ENCODE results near the gene KSR1.

The KSR1 gene

GRCh38 chr17:27622986-27623385 lies 166.7 kb downstream of the KSR1 start:
- Histone ChIP-seq H3K4me3 (ENCODE audit: low read length) (no peak overlapping the region), H3K9me3 (ENCODE audit: insufficient read depth, low read length) (no peaks in the 10 kb centered on the region), H2AFZ (ENCODE audit: low read depth, low read length) (no peak overlapping the region), H3K27ac (ENCODE audit: low read length) (no peak overlapping the region), H3K4me1 (ENCODE audit: low read length) (no peaks in the 10 kb centered on the region), H3K9ac (ENCODE audit: low read length) (no peak overlapping the region), H3K36me3 (replicated peaks; ENCODE audit: low read depth, low read length) (no peaks in the 10 kb centered on the region), H3K79me2 (ENCODE audit: low read length) (no peaks in the 10 kb centered on the region), H3K4me2 (ENCODE audit: low read length) (no peak overlapping the region), H4K20me1 (ENCODE audit: insufficient read depth, low read length) (no peaks in the 10 kb centered on the region), H3K27me3 (ENCODE audit: low read depth, low read length) (0 out of 2 replicates have a peak, but pooled peaks cover 7% of the 10 kb centered on the region)
- TF ChIP-seq EZH2phosphoT487 (IDR thresholded peaks at IDR 0.05; ENCODE audit: low read depth), result no peak
- TF ChIP-seq CTCF (IDR thresholded peaks at IDR 0.05; ENCODE audit: low read depth, low read length), result no peak

GRCh38 chr17:27623614-27624013 lies 167.4 kb downstream of the KSR1 start:
- Histone ChIP-seq H2AFZ (ENCODE audit: low read depth, low read length) (no peak overlapping the region), H3K27me3 (ENCODE audit: low read depth, low read length) (0 out of 2 replicates have a peak, but pooled peaks cover 7% of the 10 kb centered on the region), H3K9me3 (ENCODE audit: insufficient read depth, low read length) (no peaks in the 10 kb centered on the region), H3K79me2 (ENCODE audit: low read length) (no peaks in the 10 kb centered on the region), H4K20me1 (ENCODE audit: insufficient read depth, low read length) (no peaks in the 10 kb centered on the region), H3K4me1 (ENCODE audit: low read length) (no peaks in the 10 kb centered on the region), H3K9ac (ENCODE audit: low read length) (no peak overlapping the region), H3K27ac (ENCODE audit: low read length) (no peak overlapping the region), H3K4me3 (ENCODE audit: low read length) (no peak overlapping the region), H3K4me2 (ENCODE audit: low read length) (no peak overlapping the region), H3K36me3 (replicated peaks; ENCODE audit: low read depth, low read length) (no peaks in the 10 kb centered on the region)
- no peak for TF ChIP-seq CTCF (IDR thresholded peaks at IDR 0.05; ENCODE audit: low read depth, low read length)
- TF ChIP-seq EZH2phosphoT487 (IDR thresholded peaks at IDR 0.05; ENCODE audit: low read depth), result no peak

GRCh38 chr17:27624539-27624938 lies 168.3 kb downstream of the KSR1 start:
- TF ChIP-seq EZH2phosphoT487 (IDR thresholded peaks at IDR 0.05; ENCODE audit: low read depth) (no peak), CTCF (IDR thresholded peaks at IDR 0.05; ENCODE audit: low read depth, low read length) (no peak)
- Histone ChIP-seq H4K20me1 (ENCODE audit: insufficient read depth, low read length) (no peaks in the 10 kb centered on the region), H3K36me3 (replicated peaks; ENCODE audit: low read depth, low read length) (no peaks in the 10 kb centered on the region)

GRCh38 chr17:27625856-27626255 lies 169.6 kb downstream of the KSR1 start:
- H3K27me3 ChIP-seq (ENCODE audit: low read depth, low read length), result 0 out of 2 replicates have a peak, but pooled peaks cover 7% of the 10 kb centered on the region
- no peaks in the 10 kb centered on the region for H4K20me1 ChIP-seq (ENCODE audit: insufficient read depth, low read length)
- no peak overlapping the region for H3K27ac ChIP-seq (ENCODE audit: low read length)
- H2AFZ ChIP-seq (ENCODE audit: low read depth, low read length), result no peak overlapping the region
- H3K9me3 ChIP-seq (ENCODE audit: insufficient read depth, low read length), result no peaks in the 10 kb centered on the region
- H3K79me2 ChIP-seq (ENCODE audit: low read length), result no peaks in the 10 kb centered on the region
- no peak overlapping the region for H3K4me2 ChIP-seq (ENCODE audit: low read length)
- TF ChIP-seq EZH2phosphoT487 (IDR thresholded peaks at IDR 0.05; ENCODE audit: low read depth) (no peak), CTCF (IDR thresholded peaks at IDR 0.05; ENCODE audit: low read depth, low read length) (no peak)
- H3K4me1 ChIP-seq (ENCODE audit: low read length), result no peaks in the 10 kb centered on the region
- H3K36me3 ChIP-seq (replicated peaks; ENCODE audit: low read depth, low read length), result no peaks in the 10 kb centered on the region
- no peak overlapping the region for H3K4me3 ChIP-seq (ENCODE audit: low read length)
- no peak overlapping the region for H3K9ac ChIP-seq (ENCODE audit: low read length)

More at GRCh38 chr17:27624539-27624938, 168.3 kb downstream of the KSR1 start:
- Histone ChIP-seq H3K27ac (ENCODE audit: low read length) (no peak overlapping the region), H3K9me3 (ENCODE audit: insufficient read depth, low read length) (no peaks in the 10 kb centered on the region), H2AFZ (ENCODE audit: low read depth, low read length) (no peak overlapping the region), H3K4me3 (ENCODE audit: low read length) (no peak overlapping the region), H3K27me3 (ENCODE audit: low read depth, low read length) (0 out of 2 replicates have a peak, but pooled peaks cover 7% of the 10 kb centered on the region), H3K79me2 (ENCODE audit: low read length) (no peaks in the 10 kb centered on the region), H3K4me2 (ENCODE audit: low read length) (no peak overlapping the region), H3K4me1 (ENCODE audit: low read length) (no peaks in the 10 kb centered on the region), H3K9ac (ENCODE audit: low read length) (no peak overlapping the region)

Data from OCI-LY3 (cell line).